ENCODE results near the gene ETS1.

The ETS1 gene

DNA sequence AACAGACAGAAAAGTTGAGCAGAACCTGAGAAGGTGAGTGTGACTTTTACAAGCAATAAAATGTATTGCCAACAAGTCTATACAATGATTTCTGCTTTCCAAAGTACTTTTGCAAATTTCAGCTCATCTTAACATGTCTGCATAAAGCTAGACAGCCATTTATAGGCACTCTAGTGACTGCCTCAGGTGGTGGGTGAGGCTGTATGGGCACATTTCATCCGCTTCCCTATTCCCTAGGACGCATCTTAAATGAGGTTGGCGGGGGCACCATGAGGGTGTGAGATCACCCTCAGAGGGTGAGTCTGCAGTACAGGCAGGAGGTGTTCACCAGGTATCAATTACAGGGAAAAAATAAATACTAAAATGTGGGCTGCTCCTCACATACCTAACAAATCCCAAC is 110.1 kb downstream of the ETS1 start:
- DNase-seq (ENCODE audit: extremely low spot score): no peak
- ChIA-PET POLR2A (no interaction called here), CTCF (no interaction called here)
- TF ChIP-seq ELF4 (IDR thresholded peaks at IDR 0.05) (no peak), ARNT (IDR thresholded peaks at IDR 0.05) (no peak), NFRKB (IDR thresholded peaks at IDR 0.05) (no peak), FOXA1 (IDR thresholded peaks at IDR 0.05) (no peak), FOXM1 (IDR thresholded peaks at IDR 0.05; ENCODE audit: borderline replicate concordance) (no peak), BHLHE40 (IDR thresholded peaks at IDR 0.05; ENCODE audit: borderline replicate concordance) (no peak), FOXK2 (IDR thresholded peaks at IDR 0.05) (no peak)

DNA sequence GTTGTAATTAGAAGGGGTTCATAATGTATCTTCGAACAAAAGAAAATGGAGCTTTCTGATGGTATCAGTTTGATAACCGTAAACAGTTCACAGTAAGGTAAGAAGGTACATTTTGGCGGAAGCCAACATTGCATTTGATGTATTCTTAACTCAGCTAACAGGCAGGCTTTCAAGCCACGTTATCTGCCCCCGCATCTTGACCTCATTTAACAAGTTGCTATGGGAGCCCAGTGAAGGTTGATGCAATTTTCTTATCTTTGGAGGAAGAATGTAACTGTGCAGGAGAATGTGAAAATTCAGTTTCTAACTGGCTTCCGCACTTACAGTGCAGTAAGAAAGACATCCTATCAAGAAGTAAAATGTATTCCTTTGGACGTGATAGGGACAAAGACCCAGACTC is 110.6 kb downstream of the ETS1 start:
- ChIA-PET CTCF (no interaction called here), POLR2A (no interaction called here)
- TF ChIP-seq L3MBTL2 (conservative IDR thresholded peaks at IDR 0.05) (no peak), BHLHE40 (IDR thresholded peaks at IDR 0.05; ENCODE audit: borderline replicate concordance) (no peak), LEF1 (IDR thresholded peaks at IDR 0.05; ENCODE audit: borderline replicate concordance) (no peak), CTBP1 (IDR thresholded peaks at IDR 0.05; ENCODE audit: borderline replicate concordance) (no peak), ZNF384 (IDR thresholded peaks at IDR 0.05) (no peak)
- TF ChIP-seq, protein P1, sequence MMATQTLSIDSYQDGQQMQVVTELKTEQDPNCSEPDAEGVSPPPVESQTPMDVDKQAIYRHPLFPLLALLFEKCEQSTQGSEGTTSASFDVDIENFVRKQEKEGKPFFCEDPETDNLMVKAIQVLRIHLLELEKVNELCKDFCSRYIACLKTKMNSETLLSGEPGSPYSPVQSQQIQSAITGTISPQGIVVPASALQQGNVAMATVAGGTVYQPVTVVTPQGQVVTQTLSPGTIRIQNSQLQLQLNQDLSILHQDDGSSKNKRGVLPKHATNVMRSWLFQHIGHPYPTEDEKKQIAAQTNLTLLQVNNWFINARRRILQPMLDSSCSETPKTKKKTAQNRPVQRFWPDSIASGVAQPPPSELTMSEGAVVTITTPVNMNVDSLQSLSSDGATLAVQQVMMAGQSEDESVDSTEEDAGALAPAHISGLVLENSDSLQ (IDR thresholded peaks at IDR 0.05): no peak
- no peak for DNase-seq (ENCODE audit: extremely low spot score)

DNA sequence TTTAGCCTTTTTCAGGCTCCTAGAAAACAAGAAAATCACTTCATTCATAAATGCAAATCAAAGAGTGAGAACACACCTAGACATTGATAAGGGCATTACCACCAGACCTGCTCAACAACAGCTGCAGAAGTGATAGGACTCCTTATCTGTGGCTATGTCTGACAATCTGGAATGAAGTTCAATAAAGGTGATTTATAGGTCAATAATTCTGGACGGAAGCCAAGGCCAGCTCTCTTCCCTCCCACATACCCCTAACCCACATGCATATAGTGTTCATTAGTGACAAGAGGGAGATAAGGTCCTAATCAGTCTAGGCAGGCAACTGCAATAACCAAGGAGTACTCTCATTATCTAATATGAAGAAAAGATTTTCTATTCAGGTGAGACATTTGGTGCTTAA is 111.3 kb downstream of the ETS1 start:
- DNase-seq (ENCODE audit: extremely low spot score): no peak
- ChIA-PET CTCF (no interaction called here), POLR2A (no interaction called here)
- TF ChIP-seq, protein P1 (IDR thresholded peaks at IDR 0.05): 0 out of 2 replicates have a peak, but pooled peaks have one; percentile 3
- TF ChIP-seq LEF1 (IDR thresholded peaks at IDR 0.05; ENCODE audit: borderline replicate concordance) (no peak), SP1 (IDR thresholded peaks at IDR 0.05) (no peak)

DNA sequence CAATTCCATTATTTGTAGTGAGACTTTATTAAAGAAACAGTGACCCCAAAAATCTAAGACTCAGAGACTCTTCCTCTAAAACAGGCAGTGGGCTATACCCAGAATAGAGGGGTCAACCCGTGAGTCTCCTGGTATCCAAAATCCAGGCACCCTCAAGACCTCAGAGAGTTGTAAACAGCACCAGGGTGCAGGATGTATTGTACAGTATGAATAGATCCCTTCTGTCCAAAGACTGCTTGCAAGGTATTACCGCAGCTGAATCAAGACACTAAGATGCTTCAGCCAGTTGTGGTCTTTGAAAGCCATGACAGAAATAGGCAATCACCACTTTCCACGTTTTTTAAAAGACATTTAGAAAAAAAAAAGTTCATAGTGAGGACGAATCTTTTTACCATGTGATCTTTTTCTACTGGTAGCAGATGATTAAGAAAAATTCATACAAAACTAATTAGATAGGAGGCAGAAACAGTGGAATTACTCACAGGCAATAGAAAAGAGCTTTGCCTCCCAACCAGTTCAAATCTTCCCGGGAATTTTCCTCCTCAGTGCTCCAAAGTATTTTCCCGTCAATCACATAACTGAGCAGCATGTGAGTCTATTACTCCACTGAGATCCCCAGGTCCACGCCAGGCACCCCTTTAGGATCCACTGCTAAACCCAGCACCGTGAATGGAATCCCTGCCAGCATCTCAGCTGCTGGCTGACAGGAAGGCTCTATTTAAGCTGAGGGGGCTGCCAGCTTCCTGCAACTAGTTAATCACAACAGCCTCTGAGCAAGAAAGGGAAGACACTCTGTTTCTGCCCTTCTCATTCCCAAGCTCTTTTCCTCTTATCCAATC is 113.1 kb downstream of the ETS1 start:
- TF ChIP-seq FOXK2 (IDR thresholded peaks at IDR 0.05) (no peak), L3MBTL2 (conservative IDR thresholded peaks at IDR 0.05) (no peak)
- ChIA-PET POLR2A (no interaction called here), CTCF (no interaction called here)
- DNase-seq (ENCODE audit: extremely low spot score): no peak

DNA sequence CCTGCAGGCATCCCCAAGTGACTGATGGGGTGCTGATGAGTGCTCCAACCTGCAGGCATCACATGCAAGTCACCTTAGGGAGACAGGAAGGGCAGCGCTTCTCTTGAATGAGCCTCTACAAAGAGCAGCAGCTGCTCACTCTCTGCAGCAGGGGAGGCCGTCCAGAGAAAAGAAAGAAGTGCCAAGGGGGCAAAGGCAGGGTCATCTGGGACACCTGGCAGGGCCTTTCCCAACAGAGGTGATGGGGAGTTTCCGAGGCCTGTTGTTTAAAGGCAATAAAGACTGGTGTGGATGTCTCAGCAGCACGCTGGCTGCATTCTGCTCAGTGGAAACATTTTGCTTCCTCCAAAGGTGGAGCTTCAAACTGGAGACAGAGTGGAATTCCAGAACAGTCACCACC is 113.7 kb downstream of the ETS1 start:
- TF ChIP-seq HDGF (IDR thresholded peaks at IDR 0.05; ENCODE audit: borderline replicate concordance): no peak
- no peak for TF ChIP-seq LEF1 (IDR thresholded peaks at IDR 0.05; ENCODE audit: borderline replicate concordance)
- TF ChIP-seq L3MBTL2 (conservative IDR thresholded peaks at IDR 0.05): no peak
- no peak for TF ChIP-seq NFRKB (IDR thresholded peaks at IDR 0.05)
- TF ChIP-seq FOXA1 (IDR thresholded peaks at IDR 0.05): no peak
- TF ChIP-seq ZNF384 (IDR thresholded peaks at IDR 0.05): no peak
- TF ChIP-seq TARDBP (IDR thresholded peaks at IDR 0.05): no peak
- TF ChIP-seq, protein P1 (IDR thresholded peaks at IDR 0.05): no peak
- ChIA-PET CTCF (no interaction called here), POLR2A (no interaction called here)
- no peak for DNase-seq (ENCODE audit: extremely low spot score)

DNA sequence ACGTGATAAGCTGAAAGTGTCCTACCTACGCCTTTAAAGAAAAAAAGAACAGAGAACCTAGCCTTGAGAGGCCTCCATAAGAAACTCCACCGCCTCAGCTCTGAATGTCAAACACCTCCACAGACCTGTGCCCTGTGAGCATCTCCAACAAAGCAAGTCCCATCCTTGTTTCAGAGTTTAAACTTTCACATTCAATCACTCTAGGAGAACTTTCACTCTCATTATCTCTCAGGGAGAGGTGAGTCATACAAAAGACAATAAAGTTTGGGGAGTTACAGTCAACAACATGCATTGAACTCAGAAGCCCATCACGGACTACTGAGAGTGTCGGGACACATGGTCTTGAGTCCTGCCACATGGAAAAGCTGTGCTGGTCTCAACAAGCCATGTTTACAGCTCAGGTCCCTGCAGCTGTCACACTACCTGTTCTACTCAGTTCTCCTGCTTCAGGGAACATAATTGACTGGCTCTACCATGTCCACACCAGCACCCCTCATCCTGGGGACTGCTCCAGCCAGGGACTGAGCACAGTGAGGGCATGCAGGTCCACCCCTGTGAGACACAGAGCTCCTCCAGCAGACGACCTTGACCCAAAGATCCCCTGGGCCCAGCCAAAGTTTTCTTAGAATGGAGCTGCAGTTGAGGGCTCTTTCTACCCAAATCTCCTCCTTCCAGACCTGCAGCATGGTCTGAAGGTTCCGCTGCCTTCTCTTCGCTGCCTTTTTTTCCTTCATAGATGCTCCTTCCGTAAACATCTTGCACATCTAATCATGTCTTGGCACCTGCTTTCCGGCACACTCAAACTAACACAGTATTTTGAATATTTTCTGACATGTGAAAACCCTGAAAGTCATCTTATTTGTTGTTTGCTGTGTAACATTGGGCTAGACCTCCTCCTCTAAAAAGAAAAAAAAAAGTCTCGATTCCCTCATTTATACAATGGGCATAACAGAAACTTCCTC is 114.9 kb downstream of the ETS1 start:
- TF ChIP-seq BHLHE40 (IDR thresholded peaks at IDR 0.05; ENCODE audit: borderline replicate concordance) (no peak), TARDBP (IDR thresholded peaks at IDR 0.05) (no peak), CTBP1 (IDR thresholded peaks at IDR 0.05; ENCODE audit: borderline replicate concordance) (no peak), ARNT (IDR thresholded peaks at IDR 0.05) (no peak), SUZ12 (IDR thresholded peaks at IDR 0.05) (no peak), FOXM1 (IDR thresholded peaks at IDR 0.05; ENCODE audit: borderline replicate concordance) (no peak), FOXK2 (IDR thresholded peaks at IDR 0.05) (no peak), NFRKB (IDR thresholded peaks at IDR 0.05) (no peak), L3MBTL2 (conservative IDR thresholded peaks at IDR 0.05) (no peak), SP1 (IDR thresholded peaks at IDR 0.05) (no peak), ZNF384 (IDR thresholded peaks at IDR 0.05) (no peak), HDGF (IDR thresholded peaks at IDR 0.05; ENCODE audit: borderline replicate concordance) (no peak), ELF4 (IDR thresholded peaks at IDR 0.05) (no peak), LEF1 (IDR thresholded peaks at IDR 0.05; ENCODE audit: borderline replicate concordance) (no peak)
- TF ChIP-seq, protein P1 (IDR thresholded peaks at IDR 0.05): no peak
- POLR2A ChIA-PET: no interaction called here
- DNase-seq (ENCODE audit: extremely low spot score): no peak
- CTCF ChIA-PET: no interaction called here

All from HEK293T (cell line).